Measurements from ENCODE around the gene CAMSAP3.

The CAMSAP3 gene

DNA sequence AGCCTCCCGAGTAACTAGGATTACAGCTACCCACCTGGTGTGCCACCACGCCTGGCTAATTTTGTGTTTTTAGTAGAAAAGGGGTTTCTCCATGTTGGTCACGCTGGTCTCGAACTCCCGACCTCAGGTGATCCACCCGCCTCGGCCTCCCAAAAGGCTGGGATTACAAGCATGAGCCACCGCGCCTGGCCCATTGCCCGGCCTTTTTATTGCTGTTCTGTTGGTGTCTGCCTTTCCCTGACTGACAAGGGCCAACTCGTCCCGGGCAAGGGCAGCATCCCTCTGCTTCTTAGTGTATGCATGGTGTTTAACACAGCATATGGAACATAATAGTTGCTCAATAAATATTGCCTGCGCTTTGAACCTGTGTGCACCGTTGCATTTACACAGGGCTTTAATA, 67.0 kb downstream of the CAMSAP3 start:
- DNase-seq (ENCODE audit: low read depth) = no peak
- TF ChIP-seq, protein P1, sequence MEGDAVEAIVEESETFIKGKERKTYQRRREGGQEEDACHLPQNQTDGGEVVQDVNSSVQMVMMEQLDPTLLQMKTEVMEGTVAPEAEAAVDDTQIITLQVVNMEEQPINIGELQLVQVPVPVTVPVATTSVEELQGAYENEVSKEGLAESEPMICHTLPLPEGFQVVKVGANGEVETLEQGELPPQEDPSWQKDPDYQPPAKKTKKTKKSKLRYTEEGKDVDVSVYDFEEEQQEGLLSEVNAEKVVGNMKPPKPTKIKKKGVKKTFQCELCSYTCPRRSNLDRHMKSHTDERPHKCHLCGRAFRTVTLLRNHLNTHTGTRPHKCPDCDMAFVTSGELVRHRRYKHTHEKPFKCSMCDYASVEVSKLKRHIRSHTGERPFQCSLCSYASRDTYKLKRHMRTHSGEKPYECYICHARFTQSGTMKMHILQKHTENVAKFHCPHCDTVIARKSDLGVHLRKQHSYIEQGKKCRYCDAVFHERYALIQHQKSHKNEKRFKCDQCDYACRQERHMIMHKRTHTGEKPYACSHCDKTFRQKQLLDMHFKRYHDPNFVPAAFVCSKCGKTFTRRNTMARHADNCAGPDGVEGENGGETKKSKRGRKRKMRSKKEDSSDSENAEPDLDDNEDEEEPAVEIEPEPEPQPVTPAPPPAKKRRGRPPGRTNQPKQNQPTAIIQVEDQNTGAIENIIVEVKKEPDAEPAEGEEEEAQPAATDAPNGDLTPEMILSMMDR (IDR thresholded peaks at IDR 0.05; ENCODE audit: low read depth, low read length, missing control alignments) = no peak
- H3K4me3 ChIP-seq (ENCODE audit: low read depth, low read length) = no peak overlapping the region

DNA sequence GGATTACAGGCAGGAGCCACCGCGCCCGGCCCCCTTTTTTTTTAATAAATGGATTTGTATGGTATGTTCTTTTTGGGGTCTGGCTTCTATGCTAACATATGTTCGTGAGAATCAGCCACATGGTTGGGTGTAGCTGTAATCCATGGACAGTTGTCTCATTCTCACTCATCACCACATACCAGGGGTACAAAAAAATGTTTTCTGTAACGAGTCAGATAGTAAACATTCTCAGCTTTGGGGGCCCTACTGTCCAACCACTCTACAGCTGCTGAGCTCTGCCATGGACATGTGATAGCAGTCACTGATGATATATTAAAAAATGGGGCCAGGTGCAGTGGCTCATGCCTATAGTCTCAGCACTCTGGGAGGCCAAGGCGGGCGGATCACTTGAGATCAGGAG, 68.0 kb downstream of the CAMSAP3 start:
- DNase-seq (ENCODE audit: low read depth) = no peak
- TF ChIP-seq, protein P1 (IDR thresholded peaks at IDR 0.05; ENCODE audit: low read depth, low read length, missing control alignments) = no peak
- no peak overlapping the region for H3K4me3 ChIP-seq (ENCODE audit: low read depth, low read length)

DNA sequence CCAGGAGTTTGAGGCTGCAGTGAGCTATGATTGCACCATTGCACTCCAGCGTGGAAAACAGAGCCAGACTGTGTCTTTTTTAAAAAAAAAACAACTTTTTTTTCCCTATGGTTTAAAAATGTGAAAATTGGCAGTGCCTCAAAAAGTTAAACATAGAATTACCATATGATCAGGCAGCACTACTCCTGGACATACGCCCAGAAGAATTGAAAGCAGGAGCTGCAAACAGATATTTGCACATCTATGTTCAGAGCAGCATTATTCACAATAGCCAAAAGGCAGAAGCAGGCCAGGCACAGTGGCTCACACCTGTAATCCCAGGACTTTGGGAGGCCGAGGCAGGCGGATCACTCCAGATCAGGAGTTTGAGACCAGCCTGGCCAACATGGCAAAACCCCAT, 69.4 kb downstream of the CAMSAP3 start:
- no peak overlapping the region for H3K4me3 ChIP-seq (ENCODE audit: low read depth, low read length)
- DNase-seq (ENCODE audit: low read depth) = no peak
- TF ChIP-seq, protein P1 (IDR thresholded peaks at IDR 0.05; ENCODE audit: low read depth, low read length, missing control alignments) = no peak

Measured in GM12864 (cell line).